HepG2 (cell line): ENCODE measurements around the gene ABCB8. TPM values are rescaled to one million over a fixed set of nuclear protein-coding genes. Genes with fewer than 3 reads are reported as not detected.
A peak's percentile ranks its signal among the peaks of the same experiment; 100 is the strongest.

Experiments
- GATA4 ChIP-seq: sonication (generic); IDR thresholded peaks from 2 replicates; pipeline ENCODE4 v1.6.1; 2016; ENCODE audit warnings: antibody characterized with exemption, low read depth, borderline replicate concordance
- GFI1 ChIP-seq: sonication (generic); formaldehyde crosslinking; IDR thresholded peaks from 2 replicates; pipeline ENCODE4 v1.5.0; 2020; ENCODE audit warnings: missing genetic modification reagents, mild to moderate bottlenecking, borderline replicate concordance
- HMG20B ChIP-seq: conservative IDR thresholded peaks from 2 replicates; pipeline ENCODE4 v1.6.1; 2016; ENCODE audit warnings: missing genetic modification reagents, missing compliant biosample characterization
- MED8 ChIP-seq: sonication (generic); formaldehyde crosslinking; IDR thresholded peaks from 2 replicates; pipeline ENCODE4 v1.8.1; 2023; ENCODE audit warnings: mild to moderate bottlenecking, missing genetic modification reagents; ENCODE audit not compliant: insufficient replicate concordance
- PRDM15 ChIP-seq: sonication (generic); formaldehyde crosslinking; IDR thresholded peaks from 2 replicates; pipeline ENCODE4 v1.4.0; 2020; ENCODE audit warnings: missing genetic modification reagents
- SATB2 ChIP-seq: sonication (generic); formaldehyde crosslinking; IDR thresholded peaks from 2 replicates; pipeline ENCODE4 v1.5.0; 2020; ENCODE audit warnings: missing genetic modification reagents
- ZBTB7B ChIP-seq: sonication (generic); formaldehyde crosslinking; IDR thresholded peaks from 2 replicates; pipeline ENCODE4 v1.4.0; 2020; ENCODE audit warnings: missing genetic modification reagents
- ZFP1 ChIP-seq: IDR thresholded peaks from 2 replicates; pipeline ENCODE4 v1.6.1; 2016
- ZNF503 ChIP-seq: sonication (generic); formaldehyde crosslinking; IDR thresholded peaks from 2 replicates; pipeline ENCODE4 v1.4.0; 2020; ENCODE audit warnings: missing genetic modification reagents
- ZNF547 ChIP-seq: sonication (generic); formaldehyde crosslinking; IDR thresholded peaks from 2 replicates; pipeline ENCODE4 v1.5.1; 2020; ENCODE audit warnings: mild to moderate bottlenecking, missing genetic modification reagents
- ZNF678 ChIP-seq: sonication (generic); formaldehyde crosslinking; IDR thresholded peaks from 2 replicates; pipeline ENCODE4 v1.4.0; 2020; ENCODE audit warnings: mild to moderate bottlenecking, missing genetic modification reagents
- ZNF747 ChIP-seq: sonication (generic); formaldehyde crosslinking; IDR thresholded peaks from 2 replicates; pipeline ENCODE4 v1.8.1; 2023; ENCODE audit warnings: missing genetic modification reagents, mild to moderate bottlenecking, borderline replicate concordance
- polyA plus RNA-seq, 8 experiments: library from polyadenylated mRNA; depleted of rRNA in 3 of 8; stranded (reverse) in 7 of 8; unstranded in 1 of 8; fragments of >200 nt; fragmentation: Illumina TruSeq in 4 of 8; extraction: Trizol in 4 of 8; gene quantifications; 2 replicates each; pipeline versions ENCODE4 v1.2.1 to v1.2.3, GENCODE V29; 2011 to 2016; ENCODE audit warnings: low read depth in 4 of 8, missing spikeins in 1 of 8, mixed read lengths in 1 of 8; ENCODE audit not compliant: insufficient read depth in 1 of 8
- total RNA-seq, 5 experiments: library from RNA; depleted of rRNA; stranded (reverse); fragments of >200 nt; fragmentation: Illumina TruSeq; extraction: Trizol; gene quantifications; 2 replicates each; pipeline ENCODE4 v1.2.3, GENCODE V29; 2016; ENCODE audit warnings: low read depth in 1 of 5
- TF ChIP-seq, protein P1 (sequence below): sonication (generic); formaldehyde crosslinking; IDR thresholded peaks from 2 replicates; pipeline ENCODE4 v1.4.0; 2020; ENCODE audit warnings: low read depth, mild to moderate bottlenecking, missing genetic modification reagents
- TF ChIP-seq, protein P2 (sequence below): IDR thresholded peaks from 2 replicates; pipeline ENCODE4 v1.6.1; 2012; ENCODE audit warnings: inconsistent platforms
- TF ChIP-seq, protein P3 (sequence below): sonication (generic); formaldehyde crosslinking; IDR thresholded peaks from 2 replicates; pipeline ENCODE4 v1.5.0; 2020; ENCODE audit warnings: missing genetic modification reagents
- TF ChIP-seq, protein P4 (sequence below): IDR thresholded peaks from 2 replicates; pipeline ENCODE4 v1.4.0; 2020; ENCODE audit warnings: mild to moderate bottlenecking, missing genetic modification reagents

The ABCB8 gene
- total and polyA plus RNA-seq, 2 of the 13 experiments (the other 11 are each of a cell fraction or from before 2014, with no cell fraction given) = 6.6 to 16.7 TPM

DNA sequence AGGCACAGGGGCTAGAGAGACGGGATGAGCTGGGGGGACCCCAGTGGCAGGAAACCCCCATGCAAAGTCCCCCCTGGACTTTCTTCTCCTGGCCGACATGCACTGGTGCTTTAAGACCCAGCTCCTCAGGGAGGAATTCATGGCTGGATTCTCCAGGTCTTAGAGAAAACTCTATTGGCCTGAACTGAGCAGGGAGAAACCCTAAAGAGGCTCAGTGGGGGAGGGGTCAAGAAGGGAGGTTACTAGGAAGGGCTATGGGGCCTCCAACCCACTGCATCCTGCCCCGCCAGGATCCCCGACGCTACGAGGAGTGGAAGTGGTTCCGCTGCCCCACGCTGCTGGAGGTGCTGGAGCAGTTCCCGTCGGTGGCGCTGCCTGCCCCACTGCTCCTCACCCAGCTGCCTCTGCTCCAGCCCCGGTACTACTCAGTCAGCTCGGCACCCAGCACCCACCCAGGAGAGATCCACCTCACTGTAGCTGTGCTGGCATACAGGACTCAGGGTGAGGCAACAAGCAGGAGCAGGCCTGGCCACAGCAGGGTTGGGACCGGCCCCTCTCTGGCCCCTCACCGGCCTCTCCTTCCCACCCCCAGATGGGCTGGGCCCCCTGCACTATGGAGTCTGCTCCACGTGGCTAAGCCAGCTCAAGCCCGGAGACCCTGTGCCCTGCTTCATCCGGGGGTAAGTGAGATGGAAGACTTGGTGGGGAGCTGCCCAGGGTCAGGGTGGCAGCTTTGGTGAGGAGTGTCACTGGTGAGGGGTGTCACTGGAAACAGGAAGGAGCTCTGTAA is 17.7 kb upstream of the ABCB8 start (continued):
- TF ChIP-seq PRDM15 (CRISPR knock-in tag) (peak; percentile 97), ZNF747 (CRISPR knock-in tag) (peak; percentile 23; the same call in 1 of the 2 replicates), ZNF547 (CRISPR knock-in tag) (0 out of 2 replicates have a peak, but pooled peaks have one; percentile 39), ZBTB7B (CRISPR knock-in tag) (0 out of 2 replicates have a peak, but pooled peaks have one; percentile 5), GFI1 (CRISPR knock-in tag) (no peak), ZNF503 (CRISPR knock-in tag) (no peak), ZNF678 (CRISPR knock-in tag) (no peak; the same call in 1 of the 2 replicates), GATA4 (no peak), HMG20B (CRISPR knock-in tag) (no peak), MED8 (no peak), ZFP1 (CRISPR knock-in tag) (no peak), SATB2 (no peak)
- TF ChIP-seq, protein P1, sequence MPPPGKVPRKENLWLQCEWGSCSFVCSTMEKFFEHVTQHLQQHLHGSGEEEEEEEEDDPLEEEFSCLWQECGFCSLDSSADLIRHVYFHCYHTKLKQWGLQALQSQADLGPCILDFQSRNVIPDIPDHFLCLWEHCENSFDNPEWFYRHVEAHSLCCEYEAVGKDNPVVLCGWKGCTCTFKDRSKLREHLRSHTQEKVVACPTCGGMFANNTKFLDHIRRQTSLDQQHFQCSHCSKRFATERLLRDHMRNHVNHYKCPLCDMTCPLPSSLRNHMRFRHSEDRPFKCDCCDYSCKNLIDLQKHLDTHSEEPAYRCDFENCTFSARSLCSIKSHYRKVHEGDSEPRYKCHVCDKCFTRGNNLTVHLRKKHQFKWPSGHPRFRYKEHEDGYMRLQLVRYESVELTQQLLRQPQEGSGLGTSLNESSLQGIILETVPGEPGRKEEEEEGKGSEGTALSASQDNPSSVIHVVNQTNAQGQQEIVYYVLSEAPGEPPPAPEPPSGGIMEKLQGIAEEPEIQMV = peak; percentile 19; the same call in 1 of the 2 replicates
- TF ChIP-seq, protein P2, sequence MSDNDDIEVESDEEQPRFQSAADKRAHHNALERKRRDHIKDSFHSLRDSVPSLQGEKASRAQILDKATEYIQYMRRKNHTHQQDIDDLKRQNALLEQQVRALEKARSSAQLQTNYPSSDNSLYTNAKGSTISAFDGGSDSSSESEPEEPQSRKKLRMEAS = peak; percentile 86
- TF ChIP-seq, protein P3, sequence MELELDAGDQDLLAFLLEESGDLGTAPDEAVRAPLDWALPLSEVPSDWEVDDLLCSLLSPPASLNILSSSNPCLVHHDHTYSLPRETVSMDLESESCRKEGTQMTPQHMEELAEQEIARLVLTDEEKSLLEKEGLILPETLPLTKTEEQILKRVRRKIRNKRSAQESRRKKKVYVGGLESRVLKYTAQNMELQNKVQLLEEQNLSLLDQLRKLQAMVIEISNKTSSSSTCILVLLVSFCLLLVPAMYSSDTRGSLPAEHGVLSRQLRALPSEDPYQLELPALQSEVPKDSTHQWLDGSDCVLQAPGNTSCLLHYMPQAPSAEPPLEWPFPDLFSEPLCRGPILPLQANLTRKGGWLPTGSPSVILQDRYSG (CRISPR knock-in tag) = no peak
- TF ChIP-seq, protein P4, sequence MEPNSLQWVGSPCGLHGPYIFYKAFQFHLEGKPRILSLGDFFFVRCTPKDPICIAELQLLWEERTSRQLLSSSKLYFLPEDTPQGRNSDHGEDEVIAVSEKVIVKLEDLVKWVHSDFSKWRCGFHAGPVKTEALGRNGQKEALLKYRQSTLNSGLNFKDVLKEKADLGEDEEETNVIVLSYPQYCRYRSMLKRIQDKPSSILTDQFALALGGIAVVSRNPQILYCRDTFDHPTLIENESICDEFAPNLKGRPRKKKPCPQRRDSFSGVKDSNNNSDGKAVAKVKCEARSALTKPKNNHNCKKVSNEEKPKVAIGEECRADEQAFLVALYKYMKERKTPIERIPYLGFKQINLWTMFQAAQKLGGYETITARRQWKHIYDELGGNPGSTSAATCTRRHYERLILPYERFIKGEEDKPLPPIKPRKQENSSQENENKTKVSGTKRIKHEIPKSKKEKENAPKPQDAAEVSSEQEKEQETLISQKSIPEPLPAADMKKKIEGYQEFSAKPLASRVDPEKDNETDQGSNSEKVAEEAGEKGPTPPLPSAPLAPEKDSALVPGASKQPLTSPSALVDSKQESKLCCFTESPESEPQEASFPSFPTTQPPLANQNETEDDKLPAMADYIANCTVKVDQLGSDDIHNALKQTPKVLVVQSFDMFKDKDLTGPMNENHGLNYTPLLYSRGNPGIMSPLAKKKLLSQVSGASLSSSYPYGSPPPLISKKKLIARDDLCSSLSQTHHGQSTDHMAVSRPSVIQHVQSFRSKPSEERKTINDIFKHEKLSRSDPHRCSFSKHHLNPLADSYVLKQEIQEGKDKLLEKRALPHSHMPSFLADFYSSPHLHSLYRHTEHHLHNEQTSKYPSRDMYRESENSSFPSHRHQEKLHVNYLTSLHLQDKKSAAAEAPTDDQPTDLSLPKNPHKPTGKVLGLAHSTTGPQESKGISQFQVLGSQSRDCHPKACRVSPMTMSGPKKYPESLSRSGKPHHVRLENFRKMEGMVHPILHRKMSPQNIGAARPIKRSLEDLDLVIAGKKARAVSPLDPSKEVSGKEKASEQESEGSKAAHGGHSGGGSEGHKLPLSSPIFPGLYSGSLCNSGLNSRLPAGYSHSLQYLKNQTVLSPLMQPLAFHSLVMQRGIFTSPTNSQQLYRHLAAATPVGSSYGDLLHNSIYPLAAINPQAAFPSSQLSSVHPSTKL (CRISPR knock-in tag) = no peak
